NCI-H2081 treated with DMSO at 0.1 percent for 48 hours (cell line): Measurements from ENCODE around the gene OR4K2.
"Not testable (repeated sequence)": the region's sequence is repeated elsewhere in the genome, so short reads cannot be mapped to it uniquely, and the experiment has no call there.

Experiments used
- DNase-seq: peaks from one replicate; lab custom pipeline; 2025; lab: John Stamatoyannopoulos, UW

OR4K2 gene

GRCh38 chr14:19874842-19875241 lies at the start of gene OR4K2:
Gene OR4K2 (plus strand): TSS chr14:19875142. CDS start chr14:19876268, 1,126 bp downstream.
- no peak for DNase-seq

- DNase-seq = not testable (repeated sequence)
Observed at GRCh38 chr14:19827626-19828244, 47.2 kb upstream of the OR4K2 start.

- DNase-seq = no peak
Observed at GRCh38 chr14:19828314-19828713, 46.6 kb upstream of the OR4K2 start.

GRCh38 chr14:19834203-19834848 lies 40.6 kb upstream of the OR4K2 start:
- not testable (repeated sequence) for DNase-seq

- no peak for DNase-seq
Observed at GRCh38 chr14:19838433-19838832, 36.5 kb upstream of the OR4K2 start.

- no peak for DNase-seq
Observed at GRCh38 chr14:19851365-19851764, 23.6 kb upstream of the OR4K2 start.

- not testable (repeated sequence) for DNase-seq
Observed at GRCh38 chr14:19866061-19866669, 8.8 kb upstream of the OR4K2 start.

GRCh38 chr14:19873178-19873577 lies 1.8 kb upstream of the OR4K2 start:
- DNase-seq = no peak

GRCh38 chr14:19878029-19878642 lies 3.2 kb downstream of the OR4K2 start:
- no peak for DNase-seq

- no peak for DNase-seq
Observed at GRCh38 chr14:19895282-19895681, 20.3 kb downstream of the OR4K2 start.

GRCh38 chr14:19900999-19901398 lies 26.1 kb downstream of the OR4K2 start:
- no peak for DNase-seq

- no peak for DNase-seq
Observed at GRCh38 chr14:19902409-19902808, 27.5 kb downstream of the OR4K2 start.

GRCh38 chr14:19906665-19907064 lies 31.7 kb downstream of the OR4K2 start:
- DNase-seq = no peak

GRCh38 chr14:19911114-19911513 lies 36.2 kb downstream of the OR4K2 start:
- no peak for DNase-seq

- DNase-seq = no peak
Observed at GRCh38 chr14:19917243-19917642, 42.3 kb downstream of the OR4K2 start.

GRCh38 chr14:19917955-19918518 lies 43.1 kb downstream of the OR4K2 start:
- DNase-seq = no peak

GRCh38 chr14:19918553-19919264 lies 43.8 kb downstream of the OR4K2 start:
- no peak for DNase-seq

GRCh38 chr14:19920021-19920657 lies 45.2 kb downstream of the OR4K2 start, which contains the start of gene OR4K5:
Gene OR4K5 (plus strand): TSS chr14:19920607. CDS start chr14:19920607, 0 bp downstream.
- no peak for DNase-seq

- no peak for DNase-seq
Observed at GRCh38 chr14:19930617-19931016, 55.7 kb downstream of the OR4K2 start, which contains the start of gene OR4K1. Gene OR4K1 (plus strand): TSS chr14:19930917. CDS start chr14:19935667, 4,750 bp downstream.
